Right cardiac atrium (tissue), 5 donors: ENCODE data around the gene MEIS2. TPM values are rescaled to one million over a fixed set of nuclear protein-coding genes. Genes with fewer than 3 reads are reported as not detected.

Source experiments
- ATAC-seq, 2 donors: fragments of 200-7000 bp; cut with Tn5 transposase; one replicate each; pipeline versions ENCODE4 v1.8.0 to v1.9.1; 2020; ENCODE audit warnings: moderate library complexity in 2 of 2, mild to moderate bottlenecking in 1 of 2
- DNase-seq, 3 donors: peaks; one replicate each; pipeline ENCODE4 v3.0.0-alpha.2; 2020
- H3K27ac ChIP-seq: one replicate; pipeline ENCODE4 v1.5.1; 2013; ENCODE audit warnings: mild to moderate bottlenecking, low read length, control low read depth, moderate library complexity
- H3K27me3 ChIP-seq: one replicate; pipeline ENCODE4 v1.6.1; 2013; ENCODE audit not compliant: control insufficient read depth, insufficient read depth
- H3K4me1 ChIP-seq: one replicate; pipeline ENCODE4 v1.6.1; 2013; ENCODE audit warnings: low read length; ENCODE audit not compliant: control insufficient read depth, insufficient read depth
- H3K4me3 ChIP-seq: one replicate; pipeline ENCODE4 v1.5.1; 2013; ENCODE audit warnings: low read length, control low read depth
- H3K9me3 ChIP-seq: one replicate; pipeline ENCODE4 v1.6.1; 2013; ENCODE audit warnings: low read length; ENCODE audit not compliant: control insufficient read depth
- WGBS: extraction: QIAGEN DNeasy Blood & Tissue Kit; methylation state at CpG from one replicate; pipeline ENCODE4 v1.1.7; 2013; 5-methylcytosine and 5-hydroxymethylcytosine counted together
- intact Hi-C, 4 donors: fragments of 100-400 bp; cut with DNase I; formaldehyde crosslinking; loops; one replicate each; pipeline versions ENCODE4 v1.11.0 to v1.14.0; 2022 to 2023
- polyA plus RNA-seq: library from polyadenylated mRNA; stranded (reverse); fragments of 200-250 nt; gene quantifications from one replicate; pipeline ENCODE4 v1.2.3, GENCODE V29; 2013
- total RNA-seq, 4 donors: library from RNA; stranded (reverse); fragmentation: NEBNext Ultra II Directional; extraction: Animal tissue kit (Norgen Biotek cat#: 25700); gene quantifications; one replicate each; pipeline ENCODE4 v1.2.1, GENCODE V29; 2021
- donor health status: healthy with polysubstance abuse.
- donor health status: DM: no; HTN: yes; CAD: no.
- donor health status: DM: no; HTN: no; CAD: no.
- donor health status: DM: no; HTN: yes; CAD: no; lungs with severe emphysema.
- donor health status: DM: yes; HTN: yes; CAD: no.

MEIS2 gene
- total and polyA plus RNA-seq, 5 donors = 14.8 to 33.4 (median 29.6) TPM

DNA sequence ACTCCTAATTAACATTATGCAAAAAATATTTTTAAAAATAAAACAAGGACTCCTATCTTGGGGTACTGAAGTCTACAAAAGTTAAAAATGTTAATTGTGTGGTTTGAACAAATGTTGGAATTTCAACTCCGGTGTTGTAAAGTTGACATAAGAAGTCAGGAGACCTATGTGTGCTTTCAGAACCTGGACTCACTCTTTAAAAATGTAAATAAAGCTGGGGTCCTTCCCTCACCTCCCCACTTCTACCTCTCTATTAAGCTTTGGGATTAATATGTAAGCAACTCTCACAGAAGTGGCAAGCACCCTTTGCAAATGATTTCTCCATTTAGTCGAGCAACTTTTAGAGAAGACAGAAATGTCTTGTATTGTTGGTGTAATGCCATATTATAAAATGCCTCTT lies 11.9 kb downstream of the MEIS2 start:
- H3K4me3 ChIP-seq = no peak overlapping the region
- DNase-seq (no peak), ATAC-seq (no peak)
- 80% methylated on average over 2 of the region's 2 CpGs for WGBS
- intact Hi-C loops = no loop called here
- H3K27me3 ChIP-seq = no peaks in the 10 kb centered on the region
- peaks cover 2% of the 10 kb centered on the region for H3K4me1 ChIP-seq
- no peaks in the 10 kb centered on the region for H3K9me3 ChIP-seq
- no peak overlapping the region for H3K27ac ChIP-seq

DNA sequence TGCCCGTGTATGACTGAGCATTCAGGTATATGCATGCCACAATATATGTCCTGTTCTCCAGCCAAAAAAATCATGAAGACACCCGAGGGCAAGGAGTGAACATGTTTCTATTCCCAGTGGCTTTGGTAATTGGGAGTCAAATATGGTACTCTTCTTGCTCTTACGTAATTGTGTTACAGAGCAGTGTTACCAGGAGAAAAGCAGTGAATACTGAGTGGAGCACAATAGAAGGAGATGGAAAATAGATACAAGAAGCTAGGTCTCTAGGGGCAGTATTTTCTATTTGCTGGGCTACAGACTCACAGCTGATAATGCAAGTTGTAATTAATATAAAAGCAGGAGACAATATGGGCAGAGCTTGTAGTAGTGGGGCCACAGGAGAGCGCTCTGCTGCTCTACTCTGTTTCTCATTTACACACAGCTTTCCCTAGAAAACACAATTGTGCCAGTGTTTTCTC lies 13.2 kb downstream of the MEIS2 start:
- Histone ChIP-seq H3K4me3 (no peak overlapping the region), H3K4me1 (peaks cover 2% of the 10 kb centered on the region), H3K9me3 (no peaks in the 10 kb centered on the region), H3K27me3 (no peaks in the 10 kb centered on the region), H3K27ac (no peak overlapping the region)
- 73% methylated on average over 4 of the region's 4 CpGs for WGBS
- DNase-seq = no peak
- intact Hi-C loops = no loop called here
- ATAC-seq = peak; percentile 11 to 42

DNA sequence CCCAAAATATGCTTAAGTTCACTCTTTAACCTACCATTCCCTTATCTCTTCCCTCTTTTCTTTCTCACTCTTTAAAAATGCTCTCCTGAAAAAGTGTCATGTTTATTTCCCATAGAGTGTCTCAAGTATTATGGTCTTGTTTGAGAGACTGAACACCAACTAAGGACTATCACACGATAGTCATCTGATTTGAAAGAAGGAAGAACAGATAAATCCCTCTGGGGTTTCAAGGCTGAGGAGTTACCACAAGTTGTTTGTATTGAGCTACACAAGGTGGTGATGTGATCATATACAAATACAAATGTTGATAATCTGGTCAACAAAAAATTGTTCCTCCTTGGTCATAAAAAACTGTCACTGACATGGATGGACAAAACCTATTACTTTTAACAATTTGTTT lies 13.8 kb downstream of the MEIS2 start:
- WGBS = 39% methylated on average over 1 of the region's 1 CpG
- no peak for DNase-seq
- no peak overlapping the region for H3K4me3 ChIP-seq
- intact Hi-C loops = no loop called here
- ATAC-seq = no peak
- H3K4me1 ChIP-seq = peaks cover 5% of the 10 kb centered on the region
- H3K27me3 ChIP-seq = no peaks in the 10 kb centered on the region
- H3K27ac ChIP-seq = no peak overlapping the region
- no peaks in the 10 kb centered on the region for H3K9me3 ChIP-seq

DNA sequence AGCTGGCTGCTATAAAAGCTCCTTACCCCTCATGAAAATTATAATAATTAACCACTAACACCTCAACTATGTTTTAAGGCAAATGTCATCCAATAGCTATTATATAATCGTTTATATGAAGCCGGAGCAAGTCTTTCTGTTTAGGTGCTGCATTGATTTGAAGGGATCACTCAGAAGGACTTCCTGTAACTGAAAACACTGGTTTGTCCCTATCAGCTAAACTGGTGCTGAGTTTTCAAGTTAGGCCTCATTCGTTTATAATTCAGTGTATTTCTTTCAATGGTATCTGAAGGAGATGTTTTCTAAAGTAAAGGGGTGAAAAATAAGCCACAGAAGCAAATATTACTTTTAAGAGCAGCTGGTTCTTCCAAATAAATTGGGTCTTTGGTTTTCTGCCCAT lies 14.2 kb downstream of the MEIS2 start:
- H3K4me1 ChIP-seq = peaks cover 5% of the 10 kb centered on the region
- H3K27ac ChIP-seq = no peak overlapping the region
- DNase-seq (no peak), ATAC-seq (no peak)
- no peak overlapping the region for H3K4me3 ChIP-seq
- intact Hi-C loops = no loop called here
- no peaks in the 10 kb centered on the region for H3K27me3 ChIP-seq
- WGBS = 29% methylated on average over 3 of the region's 3 CpGs
- no peaks in the 10 kb centered on the region for H3K9me3 ChIP-seq

DNA sequence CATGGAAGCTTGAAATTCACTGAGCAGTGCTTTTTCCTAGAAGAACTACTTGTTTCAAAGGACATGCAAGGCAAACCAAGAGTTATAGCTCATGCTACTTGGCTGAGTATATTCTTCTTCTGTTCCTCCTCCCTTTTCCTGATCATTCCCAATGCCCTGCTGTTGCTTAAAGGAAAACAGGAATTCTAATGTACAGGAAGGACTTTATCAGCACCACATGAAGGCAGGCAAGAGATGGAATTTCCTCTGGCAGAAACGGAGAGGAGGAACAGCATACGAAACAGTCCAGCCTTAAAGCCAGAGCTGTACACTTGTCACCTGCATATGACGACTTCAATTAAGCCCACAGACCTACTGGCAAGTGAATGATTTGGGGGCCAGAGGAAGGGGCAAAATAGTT lies 15.7 kb downstream of the MEIS2 start:
- WGBS = 32% methylated on average over 3 of the region's 3 CpGs
- Histone ChIP-seq H3K27ac (no peak overlapping the region), H3K4me3 (no peak overlapping the region), H3K9me3 (no peaks in the 10 kb centered on the region), H3K27me3 (no peaks in the 10 kb centered on the region), H3K4me1 (peaks cover 5% of the 10 kb centered on the region)
- ATAC-seq = peak; percentile 54 to 71
- intact Hi-C loops = no loop called here
- DNase-seq = no peak

DNA sequence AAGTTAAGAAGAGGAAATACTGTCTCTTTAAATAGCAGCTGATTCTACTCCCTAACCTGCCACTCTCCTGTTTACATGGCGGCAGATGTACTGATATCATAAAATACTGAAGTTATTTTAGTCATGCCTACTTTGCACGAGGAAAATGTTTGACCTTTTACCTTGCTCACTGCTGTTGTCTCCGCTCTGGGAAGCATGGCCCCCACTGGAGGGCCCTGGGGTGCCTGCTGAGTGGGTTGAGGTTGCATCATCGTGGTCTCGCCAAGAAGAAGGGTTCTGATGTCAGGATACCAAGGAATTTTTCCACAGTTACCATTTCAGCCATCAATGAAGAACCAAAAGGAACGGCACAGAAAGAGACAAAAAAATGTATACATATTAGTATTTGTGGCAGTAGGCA lies 16.7 kb downstream of the MEIS2 start:
- intact Hi-C loops = no loop called here
- ATAC-seq = no peak
- H3K9me3 ChIP-seq = no peaks in the 10 kb centered on the region
- DNase-seq = no peak
- H3K4me3 ChIP-seq = no peak overlapping the region
- H3K27ac ChIP-seq = peak overlapping the region; percentile 1
- WGBS = 67% methylated on average over 6 of the region's 6 CpGs
- H3K4me1 ChIP-seq = peaks cover 5% of the 10 kb centered on the region
- H3K27me3 ChIP-seq = no peaks in the 10 kb centered on the region

DNA sequence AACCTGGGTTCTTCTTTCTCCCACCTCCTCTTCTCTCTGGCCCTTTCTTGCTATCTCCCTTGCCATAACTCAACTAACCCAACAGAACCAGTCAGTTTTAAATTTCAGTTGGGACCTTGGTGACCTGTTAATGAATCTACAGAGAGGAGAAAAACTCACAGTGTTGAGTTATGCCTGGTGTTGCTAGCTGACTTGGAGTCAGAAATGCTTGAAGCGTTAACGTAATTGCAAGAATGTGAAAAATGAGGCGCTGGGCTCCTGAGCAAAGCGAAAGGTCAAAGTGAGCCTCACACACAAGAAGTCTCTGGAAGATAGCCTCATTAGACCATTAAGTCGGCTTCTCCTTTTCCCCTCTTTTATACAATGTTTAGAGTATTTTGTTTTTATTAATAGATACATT lies 18.4 kb downstream of the MEIS2 start:
- DNase-seq = no peak
- no peaks in the 10 kb centered on the region for H3K27me3 ChIP-seq
- 58% methylated on average over 5 of the region's 5 CpGs for WGBS
- no peaks in the 10 kb centered on the region for H3K9me3 ChIP-seq
- no peak overlapping the region for H3K4me3 ChIP-seq
- peak overlapping the region; percentile 71 for H3K27ac ChIP-seq
- intact Hi-C loops = no loop called here
- H3K4me1 ChIP-seq = peaks cover 5% of the 10 kb centered on the region
- ATAC-seq = peak in 1 of 2 donors; percentile 21

DNA sequence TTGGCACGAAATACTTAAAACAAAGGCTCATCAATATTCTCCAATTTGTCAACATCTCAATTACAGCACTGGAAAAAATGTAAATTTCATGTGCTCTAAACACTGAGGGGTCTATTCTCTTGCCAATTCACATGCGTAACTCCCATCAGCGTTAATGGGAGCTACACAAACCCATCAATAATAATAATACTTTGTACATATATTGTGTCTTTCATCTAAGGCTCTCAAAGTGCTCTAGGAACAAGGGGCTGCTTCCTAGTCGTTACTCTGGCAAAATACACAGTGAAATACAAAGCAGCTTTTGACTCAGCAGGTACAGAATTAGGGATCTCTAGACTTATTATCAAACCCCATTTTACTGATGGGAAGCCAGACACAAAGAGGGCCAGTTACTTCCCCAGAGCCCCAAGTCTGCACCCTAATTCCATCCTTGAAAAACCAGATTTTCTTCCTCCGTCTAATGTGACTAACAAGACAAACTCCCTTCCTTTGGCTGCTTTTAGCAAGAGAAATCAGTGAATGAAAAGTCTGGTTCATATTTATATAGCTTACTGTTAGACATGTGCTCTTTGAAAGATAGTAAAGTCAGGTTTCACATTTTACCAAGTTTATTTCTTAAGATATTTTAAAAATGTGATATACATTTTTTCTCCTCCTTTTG lies 20.0 kb downstream of the MEIS2 start:
- WGBS = 45% methylated on average over 5 of the region's 5 CpGs
- ATAC-seq (no peak), DNase-seq (no peak)
- intact Hi-C loops = no loop called here
- Histone ChIP-seq H3K27me3 (no peaks in the 10 kb centered on the region), H3K27ac (no peak overlapping the region), H3K4me1 (peaks cover 5% of the 10 kb centered on the region), H3K9me3 (no peaks in the 10 kb centered on the region), H3K4me3 (no peak overlapping the region)

DNA sequence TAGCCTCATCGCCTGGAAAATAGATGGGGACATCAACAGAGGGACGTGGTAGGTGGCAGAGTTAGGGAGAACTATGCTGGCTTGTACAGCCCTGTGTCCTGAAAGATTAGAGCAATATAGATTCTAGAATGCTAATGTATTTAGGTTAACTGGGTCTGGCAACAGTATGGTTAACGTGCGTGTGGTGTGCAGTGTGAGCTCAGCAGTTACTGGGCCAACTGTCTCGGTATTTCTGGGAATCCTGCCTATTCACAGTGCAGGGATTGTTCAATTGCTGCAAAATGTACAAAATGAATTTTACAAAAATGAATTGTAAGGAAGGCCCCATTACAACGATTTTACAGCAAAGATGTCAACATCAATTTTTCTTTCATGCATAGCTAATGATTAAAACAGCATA lies 20.6 kb downstream of the MEIS2 start:
- Histone ChIP-seq H3K4me1 (peaks cover 5% of the 10 kb centered on the region), H3K27ac (no peak overlapping the region)
- intact Hi-C loops = no loop called here

DNA sequence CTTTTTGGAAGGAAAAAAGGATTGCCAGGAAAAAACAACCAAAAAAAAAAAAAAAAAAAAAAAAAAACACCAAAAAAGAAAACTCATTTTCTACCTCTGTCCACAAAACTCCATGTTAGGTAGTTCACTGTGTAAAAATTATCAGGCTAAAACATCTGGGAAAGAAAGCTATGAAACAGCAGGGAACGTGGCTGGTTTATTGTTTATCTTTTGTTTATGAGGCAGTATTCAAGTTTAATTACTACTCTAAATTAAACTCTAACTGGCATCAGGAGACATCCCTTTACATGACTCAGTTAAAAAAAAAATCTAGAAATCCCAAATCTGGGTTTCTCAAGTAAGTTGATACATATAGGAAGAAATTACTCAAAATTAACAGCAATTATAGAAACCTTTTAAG lies 21.8 kb downstream of the MEIS2 start:
- intact Hi-C loops = no loop called here

More for the DNA sequence above, 20.6 kb downstream of the MEIS2 start:
- peak in 2 of 3 donors; percentile 20 to 60 for DNase-seq
- 29% methylated on average over 6 of the region's 6 CpGs for WGBS
- Histone ChIP-seq H3K27me3 (no peaks in the 10 kb centered on the region), H3K4me3 (no peak overlapping the region), H3K9me3 (no peaks in the 10 kb centered on the region)
- ATAC-seq = peak; percentile 67 to 85

DNA sequence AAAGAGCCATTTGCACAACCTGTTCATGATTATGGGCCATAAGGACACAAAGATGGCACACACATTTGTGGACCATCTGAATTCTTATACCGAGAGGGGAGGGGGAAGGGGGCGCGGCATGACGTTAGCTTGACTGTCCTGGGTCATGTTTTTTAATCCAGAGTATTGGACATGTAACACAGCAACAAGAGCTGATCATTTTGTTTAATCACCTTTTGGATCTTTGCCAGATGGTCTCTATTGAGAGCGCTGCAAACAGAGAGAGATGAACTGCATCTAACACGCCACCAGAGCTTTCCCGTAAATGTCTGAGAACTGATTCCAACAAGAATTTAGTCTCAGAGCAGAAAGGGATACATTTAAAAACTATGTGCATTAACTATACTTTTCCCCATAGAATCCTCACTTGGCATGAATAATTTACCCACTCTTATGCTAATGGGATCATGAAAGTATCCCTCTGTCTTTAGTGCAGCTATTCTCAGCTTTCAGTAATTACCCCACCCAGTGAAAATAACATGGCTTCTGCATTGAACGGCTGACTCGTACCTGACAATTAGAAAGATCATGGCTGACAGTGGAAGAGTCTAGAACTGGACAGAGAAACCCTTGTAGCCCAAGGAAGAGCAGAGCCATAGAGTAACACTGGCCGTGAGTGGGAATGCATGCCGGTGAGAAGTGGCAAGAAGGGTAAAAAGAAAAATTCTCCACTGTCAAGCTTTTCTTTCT lies 22.6 kb downstream of the MEIS2 start:
- ATAC-seq (no peak), DNase-seq (no peak)
- H3K27me3 ChIP-seq = no peaks in the 10 kb centered on the region
- 79% methylated on average over 11 of the region's 11 CpGs for WGBS
- no peak overlapping the region for H3K27ac ChIP-seq
- no peak overlapping the region for H3K4me3 ChIP-seq
- intact Hi-C loops = no loop called here
- no peaks in the 10 kb centered on the region for H3K9me3 ChIP-seq
- H3K4me1 ChIP-seq = peaks cover 3% of the 10 kb centered on the region

More for the DNA sequence above, 21.8 kb downstream of the MEIS2 start:
- no peak overlapping the region for H3K4me3 ChIP-seq
- peaks cover 4% of the 10 kb centered on the region for H3K4me1 ChIP-seq
- ATAC-seq (no peak), DNase-seq (no peak)
- WGBS = 49% methylated on average over 1 of the region's 1 CpG
- H3K27me3 ChIP-seq = no peaks in the 10 kb centered on the region
- H3K9me3 ChIP-seq = no peaks in the 10 kb centered on the region
- no peak overlapping the region for H3K27ac ChIP-seq
